GM23338 (cell line): Measurements from ENCODE around the gene LMO1. TPM values are rescaled to one million over a fixed set of nuclear protein-coding genes. Genes with fewer than 3 reads are reported as not detected.

Experiments
- ATAC-seq: fragments of 200-7000 bp; cut with Tn5 transposase; 3 replicates; pipeline ENCODE4 v1.9.1; 2020
- DNase-seq: peaks from one replicate; pipeline ENCODE4 v3.0.0-alpha.2; 2015; ENCODE audit warnings: low spot score
- H2AFZ ChIP-seq: fragments of 200-600 bp; sonication (generic); 2 replicates; pipeline ENCODE4 v1.8.0; 2016; ENCODE audit warnings: antibody characterized with exemption, mild to moderate bottlenecking, moderate library complexity
- H3F3A ChIP-seq: fragments of 200-600 bp; sonication (generic); replicated peaks from 2 replicates; pipeline ENCODE4 v1.8.0; 2017; ENCODE audit warnings: antibody characterized with exemption, mixed run types, low read depth
- H3K27ac ChIP-seq: fragments of 200-600 bp; sonication (generic); 2 replicates; pipeline ENCODE4 v1.6.1; 2016; ENCODE audit warnings: low read depth
- H3K27me3 ChIP-seq: fragments of 200-600 bp; sonication (generic); 2 replicates; pipeline ENCODE4 v1.8.0; 2016; ENCODE audit warnings: mild to moderate bottlenecking, mixed run types, moderate library complexity; ENCODE audit not compliant: insufficient read depth
- H3K36me3 ChIP-seq: fragments of 200-600 bp; sonication (generic); 2 replicates; pipeline ENCODE4 v1.8.0; 2016; ENCODE audit warnings: mild to moderate bottlenecking; ENCODE audit not compliant: insufficient read depth
- H3K4me1 ChIP-seq: fragments of 200-600 bp; sonication (generic); 2 replicates; pipeline ENCODE4 v1.8.0; 2016; ENCODE audit warnings: mild to moderate bottlenecking, moderate library complexity; ENCODE audit not compliant: insufficient read depth
- H3K4me2 ChIP-seq: fragments of 200-600 bp; sonication (generic); 2 replicates; pipeline ENCODE4 v1.7.1; 2017; ENCODE audit warnings: mixed run types
- H3K4me3 ChIP-seq: fragments of 200-600 bp; sonication (generic); 2 replicates; pipeline ENCODE4 v1.6.1; 2016; ENCODE audit warnings: mixed run types
- H3K79me2 ChIP-seq: fragments of 200-600 bp; sonication (generic); replicated peaks from 2 replicates; pipeline ENCODE4 v1.8.0; 2017; ENCODE audit warnings: mild to moderate bottlenecking; ENCODE audit not compliant: insufficient read depth
- H3K9me2 ChIP-seq: fragments of 200-600 bp; sonication (generic); 2 replicates; pipeline ENCODE4 v1.8.0; 2017; ENCODE audit not compliant: insufficient read depth
- H4K20me1 ChIP-seq: fragments of 200-600 bp; sonication (generic); replicated peaks from 2 replicates; pipeline ENCODE4 v1.8.0; 2017; ENCODE audit warnings: mild to moderate bottlenecking; ENCODE audit not compliant: insufficient read depth
- H3K27ac Mint-ChIP-seq: 2 replicates; pipeline ENCODE4 v1.8.0; 2020; ENCODE audit warnings: inconsistent platforms, mild to moderate bottlenecking, moderate library complexity, mixed read lengths
- H3K27me3 Mint-ChIP-seq: 3 replicates; pipeline ENCODE4 v1.8.0; 2022; ENCODE audit warnings: low read depth, mild to moderate bottlenecking, moderate library complexity, mixed read lengths, inconsistent platforms; ENCODE audit not compliant: insufficient read depth, poor library complexity
- H3K36me3 Mint-ChIP-seq: 3 replicates; pipeline ENCODE4 v1.8.0; 2021; ENCODE audit warnings: low read depth, mild to moderate bottlenecking, inconsistent platforms, moderate library complexity, mixed read lengths
- H3K4me1 Mint-ChIP-seq: 3 replicates; pipeline ENCODE4 v1.8.0; 2020; ENCODE audit warnings: mild to moderate bottlenecking, inconsistent platforms, mixed read lengths
- H3K4me3 Mint-ChIP-seq: 3 replicates; pipeline ENCODE4 v1.8.0; 2021; ENCODE audit warnings: moderate library complexity, mild to moderate bottlenecking, inconsistent platforms, mixed read lengths
- H3K9me3 Mint-ChIP-seq: 3 replicates; pipeline ENCODE4 v1.8.0; 2020; ENCODE audit warnings: moderate library complexity, mild to moderate bottlenecking, inconsistent platforms, mixed read lengths
- CREB1 ChIP-seq: fragments of 250-450 bp; sonication (Bioruptor Pico); IDR thresholded peaks from 2 replicates; pipeline ENCODE4 v1.5.0; 2020; ENCODE audit warnings: low read depth, mild to moderate bottlenecking, moderate library complexity
- CTCF ChIP-seq, 2 experiments: fragments of 200-600 bp in 1 of 2; sonication (generic) in 1 of 2; conservative IDR thresholded peaks; 2 replicates each; pipeline versions ENCODE4 v1.5.1 to v1.6.1; 2016 to 2017; ENCODE audit warnings: antibody characterized with exemption in 2 of 2, low read depth in 2 of 2, mild to moderate bottlenecking in 2 of 2, moderate library complexity in 1 of 2
- ETS1 ChIP-seq: IDR thresholded peaks from 2 replicates; pipeline ENCODE4 v1.6.1; 2016; ENCODE audit warnings: antibody characterized with exemption
- EZH2 ChIP-seq: fragments of 200-600 bp; sonication (generic); IDR thresholded peaks from one replicate; pipeline ENCODE4 v1.8.0; 2017; ENCODE audit warnings: antibody characterized with exemption, mild to moderate bottlenecking, low read depth; ENCODE audit not compliant: unreplicated experiment
- EZH2phosphoT487 ChIP-seq: fragments of 200-600 bp; sonication (generic); IDR thresholded peaks from one replicate; pipeline ENCODE4 v1.8.1; 2018; ENCODE audit warnings: antibody characterized with exemption; ENCODE audit not compliant: unreplicated experiment
- JUNB ChIP-seq: IDR thresholded peaks from one replicate; pipeline ENCODE4 v1.6.1; 2016; ENCODE audit warnings: antibody characterized with exemption; ENCODE audit not compliant: unreplicated experiment
- NANOG ChIP-seq: IDR thresholded peaks from 2 replicates; pipeline ENCODE4 v1.6.1; 2016; ENCODE audit warnings: antibody characterized with exemption, borderline replicate concordance
- ZNF114 ChIP-seq: fragments of 250-450 bp; sonication (Bioruptor Pico); IDR thresholded peaks from 2 replicates; pipeline ENCODE4 v1.5.0; 2020; ENCODE audit warnings: mild to moderate bottlenecking, moderate library complexity
- ZNF462 ChIP-seq: fragments of 250-450 bp; sonication (Bioruptor Pico); IDR thresholded peaks from 2 replicates; pipeline ENCODE4 v1.5.0; 2020; ENCODE audit warnings: mild to moderate bottlenecking, moderate library complexity
- polyA plus RNA-seq: library from polyadenylated mRNA; unstranded; fragments of >200 nt; fragmentation: Nextera tagmentation; extraction: Ambion mirVana; gene quantifications from 2 replicates; pipeline ENCODE4 v1.2.1, GENCODE V29; 2016
- total RNA-seq: library from RNA; depleted of rRNA; stranded (reverse); fragments of >200 nt; shearing (Covaris generic); gene quantifications from 2 replicates; pipeline ENCODE4 v1.2.3, GENCODE V29; 2014

Gene LMO1
- total and polyA plus RNA-seq, 2 experiments from 2014 or later, result 0.40 TPM; not detected in 1

- no peaks in the 10 kb centered on the region for H3K79me2 ChIP-seq
- Mint-ChIP-seq H3K27ac (no peak overlapping the region), H3K4me3 (no peak overlapping the region), H3K27me3 (peaks cover 8% of the 10 kb centered on the region), H3K4me1 (peaks cover 13% of the 10 kb centered on the region), H3K9me3 (no peaks in the 10 kb centered on the region), H3K36me3 (no peaks in the 10 kb centered on the region)
- H3K9me2 ChIP-seq, result 0 out of 2 replicates have a peak, but pooled peaks cover 6% of the 10 kb centered on the region
- TF ChIP-seq CREB1 (CRISPR knock-in tag), result no peak
- peak; percentile 72 to 78 for TF ChIP-seq CTCF (conservative IDR thresholded peaks at IDR 0.05; ENCODE audit: low read depth in 2 of 2)
- TF ChIP-seq EZH2phosphoT487, result no peak
- no peak for TF ChIP-seq ZNF114
- no peak for TF ChIP-seq EZH2
- TF ChIP-seq ETS1, result no peak
- DNase-seq, result peak; percentile 74
- H3K27me3 ChIP-seq, result no peaks in the 10 kb centered on the region
- H3K4me2 ChIP-seq, result no peak overlapping the region
- H3F3A ChIP-seq, result no peaks in the 10 kb centered on the region
- H3K4me1 ChIP-seq, result no peaks in the 10 kb centered on the region
- no peak overlapping the region for H3K27ac ChIP-seq
- no peaks in the 10 kb centered on the region for H4K20me1 ChIP-seq
- peak; percentile 58 for ATAC-seq
- H3K4me3 ChIP-seq, result no peak overlapping the region
- H3K36me3 ChIP-seq, result no peaks in the 10 kb centered on the region
- no peak overlapping the region for H2AFZ ChIP-seq
Observed at GRCh38 chr11:8209208-8209807, 54.4 kb downstream of the LMO1 start.

- peaks cover 8% of the 10 kb centered on the region for H3K27me3 Mint-ChIP-seq
- Histone ChIP-seq H4K20me1 (no peaks in the 10 kb centered on the region), H2AFZ (peak overlapping the region; percentile 99), H3K27ac (0 out of 2 replicates have a peak overlapping the region, but pooled peaks have one; percentile 19), H3K27me3 (no peaks in the 10 kb centered on the region), H3K4me2 (no peak overlapping the region), H3F3A (no peaks in the 10 kb centered on the region), H3K79me2 (no peaks in the 10 kb centered on the region), H3K4me3 (no peak overlapping the region), H3K36me3 (no peaks in the 10 kb centered on the region), H3K9me2 (0 out of 2 replicates have a peak, but pooled peaks cover 6% of the 10 kb centered on the region), H3K4me1 (no peaks in the 10 kb centered on the region)
- no peaks in the 10 kb centered on the region for H3K9me3 Mint-ChIP-seq
- ATAC-seq (no peak), DNase-seq (no peak)
- H3K4me1 Mint-ChIP-seq, result peaks cover 13% of the 10 kb centered on the region
- H3K27ac Mint-ChIP-seq, result no peak overlapping the region
- H3K36me3 Mint-ChIP-seq, result no peaks in the 10 kb centered on the region
- no peak overlapping the region for H3K4me3 Mint-ChIP-seq
- TF ChIP-seq NANOG, result no peak
- TF ChIP-seq EZH2, result no peak
- no peak for TF ChIP-seq ZNF462 (CRISPR knock-in tag)
- TF ChIP-seq JUNB, result no peak
Observed at GRCh38 chr11:8207080-8208000, 56.3 kb downstream of the LMO1 start.
